ENCODE measurements around the gene LHFPL3. TPM values are rescaled to one million over a fixed set of nuclear protein-coding genes. Genes with fewer than 3 reads are reported as not detected.

Gene LHFPL3
- total and polyA plus RNA-seq, 2 donors (not counting 1 experiment from before 2014, with no cell fraction given) = not detected

GRCh38 chr7:104551226-104551625 is 222.8 kb downstream of the LHFPL3 start:
- Mint-ChIP-seq H3K27me3 (no peaks in the 10 kb centered on the region), H3K9me3 (ENCODE audit: insufficient read depth) (no peaks in the 10 kb centered on the region), H3K4me3 (no peak overlapping the region), H3K4me1 (no peaks in the 10 kb centered on the region), H3K27ac (no peak overlapping the region)
- Histone ChIP-seq H3K9me3 (ENCODE audit: control extremely low read depth in 1 of 3, control insufficient read depth in 2 of 3, insufficient read depth in 1 of 3, low read length in 2 of 3) (no peaks in the 10 kb centered on the region), H3K4me2 (replicated peaks; ENCODE audit: low read depth, low read length, poor library complexity, severe bottlenecking) (no peak overlapping the region), H3K4me1 (ENCODE audit: control insufficient read depth in 2 of 2, insufficient read depth in 2 of 2, low read length in 2 of 2) (no peaks in the 10 kb centered on the region), H3K36me3 (replicated peaks in 1 of 2; ENCODE audit: control extremely low read depth in 1 of 2, control insufficient read depth in 1 of 2, extremely low read depth in 1 of 2, insufficient read depth in 2 of 2, low read length in 1 of 2) (no peaks in the 10 kb centered on the region), H3K4me3 (ENCODE audit: control extremely low read depth in 1 of 5, extremely low read depth in 1 of 5, insufficient read depth in 1 of 5, low read depth in 2 of 5, low read length in 4 of 5) (no peak overlapping the region), H3K79me2 (ENCODE audit: control insufficient read depth, insufficient read depth, low read length) (no peaks in the 10 kb centered on the region), H3K27ac (ENCODE audit: low read length in 2 of 2) (no peak overlapping the region), H4K20me1 (ENCODE audit: control insufficient read depth, insufficient read depth, low read length, poor library complexity, severe bottlenecking) (no peaks in the 10 kb centered on the region), H2AFZ (ENCODE audit: insufficient read depth, low read depth, low read length, poor library complexity, severe bottlenecking) (no peak overlapping the region), H3K27me3 (replicated peaks in 1 of 4; ENCODE audit: control extremely low read depth in 1 of 4, control insufficient read depth in 3 of 4, insufficient read depth in 4 of 4, low read length in 3 of 4) (no peaks in the 10 kb centered on the region), H3K9ac (ENCODE audit: low read length) (no peak overlapping the region)
- TF ChIP-seq CTCF (IDR thresholded peaks at IDR 0.05) (no peak), EZH2 (IDR thresholded peaks at IDR 0.05; ENCODE audit: borderline replicate concordance, insufficient read depth, low read depth, low read length, poor library complexity, severe bottlenecking) (no peak)
- ChIA-PET CTCF (no interaction called here), POLR2A (no interaction called here)
- WGBS (ENCODE audit: insufficient coverage) = no CpG with 5 or more reads among the region's 1 CpG
- no peak for DNase-seq
- ATAC-seq (ENCODE audit: low read depth) = no peak
- intact Hi-C loops (cut with micrococcal nuclease) = no loop called here

- no peaks in the 10 kb centered on the region for H4K20me1 ChIP-seq (ENCODE audit: control insufficient read depth, insufficient read depth, low read length, poor library complexity, severe bottlenecking)
- no peak for ATAC-seq (ENCODE audit: low read depth)
- no peaks in the 10 kb centered on the region for H3K9me3 ChIP-seq (ENCODE audit: control extremely low read depth in 1 of 3, control insufficient read depth in 2 of 3, insufficient read depth in 1 of 3, low read length in 2 of 3)
- H3K9ac ChIP-seq (ENCODE audit: low read length) = no peak overlapping the region
- DNase-seq = no peak
- H2AFZ ChIP-seq (ENCODE audit: insufficient read depth, low read depth, low read length, poor library complexity, severe bottlenecking) = no peak overlapping the region
- H3K79me2 ChIP-seq (ENCODE audit: control insufficient read depth, insufficient read depth, low read length) = no peaks in the 10 kb centered on the region
- H3K27ac ChIP-seq (ENCODE audit: low read length in 2 of 2) = no peak overlapping the region
- no peak overlapping the region for H3K27ac Mint-ChIP-seq
- TF ChIP-seq EZH2 (IDR thresholded peaks at IDR 0.05; ENCODE audit: borderline replicate concordance, insufficient read depth, low read depth, low read length, poor library complexity, severe bottlenecking) (no peak), CTCF (IDR thresholded peaks at IDR 0.05) (no peak)
- H3K27me3 Mint-ChIP-seq = no peaks in the 10 kb centered on the region
- H3K9me3 Mint-ChIP-seq (ENCODE audit: insufficient read depth) = peaks cover 4% of the 10 kb centered on the region
- H3K36me3 ChIP-seq (replicated peaks in 1 of 2; ENCODE audit: control extremely low read depth in 1 of 2, control insufficient read depth in 1 of 2, extremely low read depth in 1 of 2, insufficient read depth in 2 of 2, low read length in 1 of 2) = no peaks in the 10 kb centered on the region
- no peak overlapping the region for H3K4me3 ChIP-seq (ENCODE audit: control extremely low read depth in 1 of 5, extremely low read depth in 1 of 5, insufficient read depth in 1 of 5, low read depth in 2 of 5, low read length in 4 of 5)
- H3K27me3 ChIP-seq (replicated peaks in 1 of 4; ENCODE audit: control extremely low read depth in 1 of 4, control insufficient read depth in 3 of 4, insufficient read depth in 4 of 4, low read length in 3 of 4) = no peaks in the 10 kb centered on the region
- ChIA-PET CTCF (no interaction called here), POLR2A (no interaction called here)
- H3K4me1 Mint-ChIP-seq = no peaks in the 10 kb centered on the region
- H3K4me1 ChIP-seq (ENCODE audit: control insufficient read depth in 2 of 2, insufficient read depth in 2 of 2, low read length in 2 of 2) = no peaks in the 10 kb centered on the region
- no peak overlapping the region for H3K4me3 Mint-ChIP-seq
- 8% methylated on average over 1 of the region's 4 CpGs for WGBS (ENCODE audit: insufficient coverage)
- no peak overlapping the region for H3K4me2 ChIP-seq (replicated peaks; ENCODE audit: low read depth, low read length, poor library complexity, severe bottlenecking)
- intact Hi-C loops (cut with micrococcal nuclease) = no loop called here
These were observed 223.7 kb downstream of the LHFPL3 start for GRCh38 chr7:104552102-104552501.

Measured in B cell (primary cell).